OCI-LY1 (cell line): ENCODE results near the gene HERC6.

Source experiments
- EZH2 ChIP-seq: fragments of 200-600 bp; sonication (generic), shearing (Covaris generic); IDR thresholded peaks from 2 replicates; pipeline ENCODE4 v1.8.0; 2017; ENCODE audit warnings: borderline replicate concordance, mixed run types, mild to moderate bottlenecking, antibody characterized with exemption, low read length, moderate library complexity, mixed read lengths
- TF ChIP-seq, protein P1 (sequence below): fragments of 200-600 bp; sonication (generic), shearing (Covaris generic); IDR thresholded peaks from 2 replicates; pipeline ENCODE4 v1.5.1; 2017; ENCODE audit warnings: mild to moderate bottlenecking, antibody characterized with exemption, low read length, moderate library complexity, mixed read lengths

DNA sequence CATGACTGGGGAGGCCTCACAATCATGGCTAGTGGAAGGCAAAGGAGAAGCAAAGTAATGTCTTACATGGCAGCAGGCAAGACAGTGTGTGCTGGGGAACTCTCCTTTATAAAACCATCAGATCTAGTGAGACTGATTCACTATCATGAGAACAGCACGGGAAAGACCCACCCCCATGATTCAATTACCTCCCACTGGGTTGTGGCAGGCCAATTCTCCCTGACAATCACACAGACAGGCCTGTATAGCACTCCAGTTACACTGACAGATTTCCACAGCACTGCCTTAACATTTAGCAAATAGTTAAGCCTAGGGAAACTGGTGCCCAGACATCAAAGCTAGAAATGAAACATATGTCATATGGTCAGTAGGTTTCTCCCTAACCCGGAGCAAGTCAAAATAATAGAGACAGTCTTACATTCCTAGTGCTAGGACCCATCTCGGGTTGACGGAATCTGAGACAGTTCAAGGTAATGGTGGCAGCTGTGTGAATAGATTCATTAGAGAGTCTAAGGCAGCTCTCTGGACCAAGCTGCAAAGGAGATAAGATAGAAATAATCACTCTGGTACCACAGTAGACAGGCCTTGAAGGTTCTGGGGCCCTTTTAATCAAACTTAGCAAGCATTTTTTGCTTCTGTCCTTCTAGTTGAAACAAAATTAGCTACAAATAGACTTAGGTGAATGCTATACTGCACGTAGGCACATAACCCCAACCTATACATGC, 68.9 kb downstream of the HERC6 start:
- TF ChIP-seq, protein P1, sequence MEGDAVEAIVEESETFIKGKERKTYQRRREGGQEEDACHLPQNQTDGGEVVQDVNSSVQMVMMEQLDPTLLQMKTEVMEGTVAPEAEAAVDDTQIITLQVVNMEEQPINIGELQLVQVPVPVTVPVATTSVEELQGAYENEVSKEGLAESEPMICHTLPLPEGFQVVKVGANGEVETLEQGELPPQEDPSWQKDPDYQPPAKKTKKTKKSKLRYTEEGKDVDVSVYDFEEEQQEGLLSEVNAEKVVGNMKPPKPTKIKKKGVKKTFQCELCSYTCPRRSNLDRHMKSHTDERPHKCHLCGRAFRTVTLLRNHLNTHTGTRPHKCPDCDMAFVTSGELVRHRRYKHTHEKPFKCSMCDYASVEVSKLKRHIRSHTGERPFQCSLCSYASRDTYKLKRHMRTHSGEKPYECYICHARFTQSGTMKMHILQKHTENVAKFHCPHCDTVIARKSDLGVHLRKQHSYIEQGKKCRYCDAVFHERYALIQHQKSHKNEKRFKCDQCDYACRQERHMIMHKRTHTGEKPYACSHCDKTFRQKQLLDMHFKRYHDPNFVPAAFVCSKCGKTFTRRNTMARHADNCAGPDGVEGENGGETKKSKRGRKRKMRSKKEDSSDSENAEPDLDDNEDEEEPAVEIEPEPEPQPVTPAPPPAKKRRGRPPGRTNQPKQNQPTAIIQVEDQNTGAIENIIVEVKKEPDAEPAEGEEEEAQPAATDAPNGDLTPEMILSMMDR, result no peak
- no peak for TF ChIP-seq EZH2
